ENCODE data around the gene TRIM74. TPM values are rescaled to one million over a fixed set of nuclear protein-coding genes. Genes with fewer than 3 reads are reported as not detected.
"Not testable (repeated sequence)": the region's sequence is repeated elsewhere in the genome, so short reads cannot be mapped to it uniquely, and the experiment has no call there.

Gene TRIM74
- polyA plus RNA-seq, 1 donor from 2014 or later, result 1.7 TPM

DNA sequence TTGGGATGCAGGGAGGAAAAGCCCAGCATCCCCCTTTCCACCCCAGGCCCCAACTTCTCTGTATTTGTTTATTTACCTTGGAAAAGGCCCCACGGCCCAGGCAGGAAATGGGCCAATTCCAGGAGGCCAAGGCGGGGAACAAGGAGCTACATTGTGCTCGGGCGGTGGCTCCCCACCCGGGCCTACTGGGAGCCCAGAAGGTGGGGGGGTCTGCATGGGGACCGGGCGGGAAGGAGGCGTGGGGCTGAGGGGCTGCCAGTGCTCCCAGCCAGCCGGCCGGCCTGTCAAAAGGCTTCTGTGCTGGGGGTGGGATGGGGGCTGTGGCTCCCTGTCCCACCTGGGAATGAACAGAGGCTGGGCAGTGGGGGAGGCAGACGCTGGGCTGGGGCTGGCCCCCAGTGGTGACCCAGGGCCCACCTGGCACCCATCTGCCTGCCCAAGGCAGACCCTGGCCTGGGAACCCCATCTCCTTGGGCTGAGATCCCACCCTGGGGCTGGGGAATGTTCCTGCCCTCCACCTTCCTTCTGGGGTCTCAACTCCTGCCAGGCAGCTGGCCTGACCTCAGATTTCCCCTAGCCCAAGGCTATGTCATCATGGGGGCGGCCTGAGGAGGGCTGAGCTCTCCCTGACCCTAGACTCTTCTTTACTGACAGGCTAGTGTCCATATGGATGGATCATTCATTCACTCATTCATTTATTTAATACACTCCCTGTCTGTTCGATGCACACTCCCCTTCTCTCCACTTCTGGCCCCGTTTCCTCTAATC lies 21.1 kb upstream of the TRIM74 start:
- H3K9me3 ChIP-seq (ENCODE audit: low read length); H3K9ac ChIP-seq (ENCODE audit: low read length); H3F3A ChIP-seq (ENCODE audit: insufficient read depth, low read length, poor library complexity, severe bottlenecking); H3K9me2 ChIP-seq (ENCODE audit: insufficient read depth, low read length); H3K79me2 ChIP-seq (replicated peaks; ENCODE audit: insufficient read depth, low read length); H3K4me2 ChIP-seq (ENCODE audit: low read length); H3K27me3 ChIP-seq (ENCODE audit: insufficient read depth, low read depth, low read length); H3K36me3 ChIP-seq (ENCODE audit: insufficient read depth, low read length); H3K4me3 ChIP-seq (ENCODE audit: low read length); H4K20me1 ChIP-seq (ENCODE audit: insufficient read depth); H3K27ac ChIP-seq (ENCODE audit: low read length); H2AFZ ChIP-seq (ENCODE audit: low read depth, low read length): not testable (repeated sequence)

DNA sequence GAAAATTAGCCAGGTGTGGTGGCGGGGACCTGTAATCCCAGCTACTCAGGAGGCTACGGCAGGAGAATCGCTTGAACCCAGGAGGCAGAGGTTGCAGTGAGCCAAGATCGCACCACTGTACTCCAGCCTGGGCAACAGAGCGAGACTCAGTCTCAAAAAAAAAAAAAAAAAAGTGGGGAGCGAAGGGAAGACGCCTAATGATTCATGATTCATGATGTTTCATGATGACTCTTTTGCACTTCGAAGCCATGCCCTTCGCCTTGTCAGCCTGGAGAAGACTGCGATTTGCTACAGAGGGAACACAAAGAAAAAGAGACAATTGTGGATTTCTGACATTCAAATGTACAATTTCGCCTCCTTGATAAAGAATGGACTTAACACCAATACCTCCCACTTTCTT lies 12.8 kb upstream of the TRIM74 start:
- not testable (repeated sequence) for H3K36me3 ChIP-seq (ENCODE audit: insufficient read depth, low read length); H3K4me2 ChIP-seq (ENCODE audit: low read length); H3K9ac ChIP-seq (ENCODE audit: low read length); H3K4me3 ChIP-seq (ENCODE audit: low read length); H3K27me3 ChIP-seq (ENCODE audit: insufficient read depth, low read depth, low read length); H4K20me1 ChIP-seq (ENCODE audit: insufficient read depth); H2AFZ ChIP-seq (ENCODE audit: low read depth, low read length); H3K27ac ChIP-seq (ENCODE audit: low read length); H3F3A ChIP-seq (ENCODE audit: insufficient read depth, low read length, poor library complexity, severe bottlenecking); H3K9me2 ChIP-seq (ENCODE audit: insufficient read depth, low read length); H3K9me3 ChIP-seq (ENCODE audit: low read length); H3K79me2 ChIP-seq (replicated peaks; ENCODE audit: insufficient read depth, low read length)

DNA sequence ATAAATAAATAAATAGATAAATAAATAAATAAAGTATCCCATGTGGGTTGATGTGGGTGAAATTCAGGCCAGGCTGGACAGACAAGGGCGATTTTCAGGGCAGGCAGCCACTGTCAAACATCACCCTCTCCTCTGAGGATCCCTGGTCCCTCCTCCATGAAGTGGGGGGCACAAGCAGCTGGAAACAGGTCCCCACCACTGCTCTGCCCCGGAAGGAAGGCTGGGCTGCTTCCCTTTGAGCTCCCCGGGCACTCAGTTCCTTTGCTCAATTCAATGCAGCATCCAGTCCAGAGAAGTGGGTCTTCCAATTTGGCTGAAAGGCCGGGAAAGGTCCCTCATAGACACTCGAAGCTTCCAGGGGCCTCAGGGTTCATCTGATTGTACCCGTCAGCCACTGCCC lies 11.1 kb upstream of the TRIM74 start:
- not testable (repeated sequence) for H3K9me2 ChIP-seq (ENCODE audit: insufficient read depth, low read length); H3K9me3 ChIP-seq (ENCODE audit: low read length); H3K36me3 ChIP-seq (ENCODE audit: insufficient read depth, low read length); H3K4me3 ChIP-seq (ENCODE audit: low read length); H3F3A ChIP-seq (ENCODE audit: insufficient read depth, low read length, poor library complexity, severe bottlenecking); H3K27ac ChIP-seq (ENCODE audit: low read length); H3K9ac ChIP-seq (ENCODE audit: low read length); H4K20me1 ChIP-seq (ENCODE audit: insufficient read depth); H3K79me2 ChIP-seq (replicated peaks; ENCODE audit: insufficient read depth, low read length); H3K4me2 ChIP-seq (ENCODE audit: low read length); H2AFZ ChIP-seq (ENCODE audit: low read depth, low read length); H3K27me3 ChIP-seq (ENCODE audit: insufficient read depth, low read depth, low read length)

DNA sequence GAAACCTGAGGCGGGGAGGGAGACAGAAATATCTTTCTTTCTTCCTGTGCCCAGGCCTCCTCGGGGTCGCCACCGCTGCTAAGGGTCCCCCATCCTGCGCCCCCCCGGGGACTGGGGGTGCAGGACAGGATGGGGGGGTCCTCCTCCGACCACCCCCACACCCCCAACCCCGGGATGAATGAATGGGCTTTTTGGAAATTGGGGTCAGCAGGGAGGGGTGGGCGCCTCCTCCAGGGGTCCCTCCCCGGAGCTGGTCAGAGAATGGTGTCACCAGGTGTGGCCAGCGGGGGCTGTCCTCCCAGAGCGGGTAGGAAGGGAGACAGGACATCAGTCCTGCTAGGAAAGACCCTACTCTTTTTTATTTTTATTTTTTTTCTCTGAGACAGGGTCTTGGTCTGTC lies 7.2 kb upstream of the TRIM74 start:
- not testable (repeated sequence) for H3K79me2 ChIP-seq (replicated peaks; ENCODE audit: insufficient read depth, low read length); H3F3A ChIP-seq (ENCODE audit: insufficient read depth, low read length, poor library complexity, severe bottlenecking); H3K9me3 ChIP-seq (ENCODE audit: low read length); H3K4me2 ChIP-seq (ENCODE audit: low read length); H4K20me1 ChIP-seq (ENCODE audit: insufficient read depth); H3K9ac ChIP-seq (ENCODE audit: low read length); H2AFZ ChIP-seq (ENCODE audit: low read depth, low read length); H3K36me3 ChIP-seq (ENCODE audit: insufficient read depth, low read length); H3K27ac ChIP-seq (ENCODE audit: low read length); H3K9me2 ChIP-seq (ENCODE audit: insufficient read depth, low read length); H3K27me3 ChIP-seq (ENCODE audit: insufficient read depth, low read depth, low read length); H3K4me3 ChIP-seq (ENCODE audit: low read length)

DNA sequence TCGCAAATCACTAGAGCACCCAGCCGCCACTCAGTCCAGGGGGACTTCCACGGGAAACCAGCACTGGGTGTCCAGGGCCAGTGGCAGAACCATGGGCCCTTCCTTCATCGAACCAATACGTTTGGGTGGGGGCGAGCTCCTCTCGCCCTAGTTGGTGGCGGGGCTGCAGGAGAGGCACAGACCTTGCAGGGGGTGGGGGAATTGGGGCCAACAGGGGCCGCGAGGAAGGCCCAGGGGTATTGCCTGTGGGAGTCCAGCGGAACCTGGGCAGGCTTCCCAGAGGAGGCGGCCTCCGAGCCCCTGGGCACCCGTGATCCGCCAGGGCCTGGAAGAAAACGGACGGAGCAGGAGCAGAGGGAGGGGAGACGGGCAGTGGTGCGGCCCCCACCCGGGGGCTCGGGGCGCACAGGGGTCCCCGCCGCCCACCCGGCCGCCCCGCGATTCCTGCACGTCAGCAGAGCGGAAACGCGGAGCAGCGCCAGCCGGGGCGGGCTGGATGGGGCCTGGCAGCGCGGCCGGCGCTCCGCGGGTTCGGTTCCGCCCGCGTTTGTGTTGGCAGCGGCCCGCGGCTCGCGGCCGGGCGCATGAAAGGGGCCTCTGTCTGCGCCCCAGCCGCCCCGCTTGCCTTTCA lies 6.5 kb upstream of the TRIM74 start:
- not testable (repeated sequence) for H3K9me2 ChIP-seq (ENCODE audit: insufficient read depth, low read length); H4K20me1 ChIP-seq (ENCODE audit: insufficient read depth); H3F3A ChIP-seq (ENCODE audit: insufficient read depth, low read length, poor library complexity, severe bottlenecking); H3K4me3 ChIP-seq (ENCODE audit: low read length); H3K9me3 ChIP-seq (ENCODE audit: low read length); H3K36me3 ChIP-seq (ENCODE audit: insufficient read depth, low read length); H3K27me3 ChIP-seq (ENCODE audit: insufficient read depth, low read depth, low read length); H3K79me2 ChIP-seq (replicated peaks; ENCODE audit: insufficient read depth, low read length); H3K27ac ChIP-seq (ENCODE audit: low read length); H3K9ac ChIP-seq (ENCODE audit: low read length); H2AFZ ChIP-seq (ENCODE audit: low read depth, low read length); H3K4me2 ChIP-seq (ENCODE audit: low read length)

DNA sequence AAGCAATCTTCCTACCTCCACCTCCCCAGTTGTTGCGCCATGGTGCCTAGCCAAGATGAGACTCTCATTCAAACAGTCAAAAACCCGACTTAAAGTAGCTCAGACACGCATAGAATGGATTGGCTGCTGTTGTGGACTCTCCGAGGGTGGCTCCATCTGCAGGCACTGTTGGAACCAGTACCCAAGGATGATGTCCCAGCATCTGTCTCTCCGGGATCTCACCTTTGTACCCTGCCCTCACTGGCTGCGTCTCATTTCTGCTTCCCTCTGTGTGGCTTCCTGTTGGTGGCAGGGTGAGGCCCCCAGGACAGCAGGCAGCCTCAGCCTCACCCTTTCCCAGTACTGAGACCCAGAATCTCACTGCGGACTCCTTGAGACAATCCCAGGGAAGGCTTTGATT lies 5.5 kb upstream of the TRIM74 start:
- not testable (repeated sequence) for H3K9me2 ChIP-seq (ENCODE audit: insufficient read depth, low read length); H2AFZ ChIP-seq (ENCODE audit: low read depth, low read length); H3K9ac ChIP-seq (ENCODE audit: low read length); H3K27ac ChIP-seq (ENCODE audit: low read length); H4K20me1 ChIP-seq (ENCODE audit: insufficient read depth); H3K79me2 ChIP-seq (replicated peaks; ENCODE audit: insufficient read depth, low read length); H3K9me3 ChIP-seq (ENCODE audit: low read length); H3K4me2 ChIP-seq (ENCODE audit: low read length); H3K36me3 ChIP-seq (ENCODE audit: insufficient read depth, low read length); H3K4me3 ChIP-seq (ENCODE audit: low read length); H3F3A ChIP-seq (ENCODE audit: insufficient read depth, low read length, poor library complexity, severe bottlenecking); H3K27me3 ChIP-seq (ENCODE audit: insufficient read depth, low read depth, low read length)

DNA sequence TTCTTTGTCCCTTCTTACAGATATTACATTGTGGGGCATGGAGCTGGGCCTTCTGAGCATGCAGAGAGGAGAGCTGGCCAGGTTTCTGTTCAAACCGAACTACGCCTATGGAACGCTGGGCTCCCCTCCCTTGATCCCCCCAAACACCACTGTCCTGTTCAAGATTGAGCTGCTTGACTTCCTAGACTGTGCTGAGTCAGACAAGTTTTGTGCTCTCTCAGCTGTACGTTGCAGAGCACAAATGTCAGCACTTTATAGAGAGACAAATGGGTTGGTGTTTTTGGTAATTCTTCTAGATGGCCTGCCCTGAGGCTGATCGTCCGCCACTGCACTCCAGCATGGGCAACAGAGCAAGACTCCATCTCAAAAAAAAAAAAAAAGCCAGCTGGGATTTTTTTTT lies 2.2 kb upstream of the TRIM74 start:
- not testable (repeated sequence) for H2AFZ ChIP-seq (ENCODE audit: low read depth, low read length); H3K4me2 ChIP-seq (ENCODE audit: low read length); H3K27me3 ChIP-seq (ENCODE audit: insufficient read depth, low read depth, low read length); H3K36me3 ChIP-seq (ENCODE audit: insufficient read depth, low read length); H4K20me1 ChIP-seq (ENCODE audit: insufficient read depth); H3K27ac ChIP-seq (ENCODE audit: low read length); H3K9ac ChIP-seq (ENCODE audit: low read length); H3K9me2 ChIP-seq (ENCODE audit: insufficient read depth, low read length); H3K79me2 ChIP-seq (replicated peaks; ENCODE audit: insufficient read depth, low read length); H3K9me3 ChIP-seq (ENCODE audit: low read length); H3F3A ChIP-seq (ENCODE audit: insufficient read depth, low read length, poor library complexity, severe bottlenecking); H3K4me3 ChIP-seq (ENCODE audit: low read length)

DNA sequence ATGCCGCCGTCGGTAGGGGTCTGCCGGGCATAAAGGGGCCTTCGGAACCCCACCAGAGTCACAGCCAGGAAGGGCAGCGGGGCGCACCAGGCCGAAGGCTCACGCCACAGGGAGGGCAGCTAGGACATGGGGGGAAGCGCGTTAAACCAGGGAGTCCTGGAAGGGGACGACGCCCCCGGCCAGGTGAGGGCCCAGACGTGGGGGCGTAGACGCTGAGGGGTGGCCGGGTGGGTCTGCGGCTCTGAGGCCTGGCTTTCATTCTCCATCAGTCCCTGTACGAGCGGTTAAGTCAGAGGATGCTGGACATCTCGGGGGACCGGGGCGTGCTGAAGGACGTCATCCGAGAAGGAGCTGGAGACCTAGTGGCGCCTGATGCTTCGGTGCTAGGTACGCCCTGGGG lies 422 bp upstream of the TRIM74 start:
- not testable (repeated sequence) for H3K36me3 ChIP-seq (ENCODE audit: insufficient read depth, low read length); H4K20me1 ChIP-seq (ENCODE audit: insufficient read depth); H3K79me2 ChIP-seq (replicated peaks; ENCODE audit: insufficient read depth, low read length); H3F3A ChIP-seq (ENCODE audit: insufficient read depth, low read length, poor library complexity, severe bottlenecking); H3K4me2 ChIP-seq (ENCODE audit: low read length); H2AFZ ChIP-seq (ENCODE audit: low read depth, low read length); H3K4me3 ChIP-seq (ENCODE audit: low read length); H3K9ac ChIP-seq (ENCODE audit: low read length); H3K27ac ChIP-seq (ENCODE audit: low read length); H3K9me3 ChIP-seq (ENCODE audit: low read length); H3K9me2 ChIP-seq (ENCODE audit: insufficient read depth, low read length); H3K27me3 ChIP-seq (ENCODE audit: insufficient read depth, low read depth, low read length)
